OCI-LY1 (cell line): ENCODE measurements around the gene PBX3.

Experiments
- H2AFZ ChIP-seq: fragments of 200-600 bp; sonication (generic), shearing (Covaris generic); 2 replicates; pipeline ENCODE4 v1.6.0; 2014; ENCODE audit warnings: antibody characterized with exemption, mild to moderate bottlenecking, low read length
- H3F3A ChIP-seq: fragments of 200-600 bp; sonication (generic), shearing (Covaris generic); 2 replicates; pipeline ENCODE4 v1.6.0; 2014; ENCODE audit warnings: mild to moderate bottlenecking, antibody characterized with exemption, low read length, moderate library complexity; ENCODE audit not compliant: insufficient read depth
- H3K27ac ChIP-seq: fragments of 200-600 bp; sonication (generic); 2 replicates; pipeline ENCODE4 v1.5.1; 2014; ENCODE audit warnings: low read length, mixed run types, mild to moderate bottlenecking, low read depth; ENCODE audit not compliant: poor library complexity, severe bottlenecking
- H3K27me3 ChIP-seq: fragments of 200-600 bp; sonication (generic); 2 replicates; pipeline ENCODE4 v1.6.0; 2014; ENCODE audit warnings: antibody characterized with exemption, mild to moderate bottlenecking, low read length, moderate library complexity; ENCODE audit not compliant: insufficient read depth
- H3K36me3 ChIP-seq: fragments of 200-600 bp; sonication (generic); 2 replicates; pipeline ENCODE4 v1.6.1; 2014; ENCODE audit warnings: mild to moderate bottlenecking, antibody characterized with exemption, low read length, moderate library complexity, mixed read lengths; ENCODE audit not compliant: insufficient read depth
- H3K4me1 ChIP-seq: fragments of 200-600 bp; sonication (generic); 2 replicates; pipeline ENCODE4 v1.5.1; 2014; ENCODE audit warnings: mild to moderate bottlenecking, low read length, moderate library complexity; ENCODE audit not compliant: insufficient read depth, severe bottlenecking
- H3K4me2 ChIP-seq: fragments of 200-600 bp; sonication (generic), shearing (Covaris generic); 2 replicates; pipeline ENCODE4 v1.6.1; 2014; ENCODE audit warnings: low read length
- H3K4me3 ChIP-seq: fragments of 200-600 bp; sonication (generic); 2 replicates; pipeline ENCODE4 v1.5.1; 2014; ENCODE audit warnings: low read length, low read depth, mild to moderate bottlenecking, mixed read lengths; ENCODE audit not compliant: poor library complexity, severe bottlenecking
- H3K79me2 ChIP-seq: fragments of 200-600 bp; shearing (Covaris generic); 2 replicates; pipeline ENCODE4 v1.6.1; 2016; ENCODE audit warnings: mixed run types, low read length, mixed read lengths; ENCODE audit not compliant: insufficient read depth
- H3K9ac ChIP-seq: fragments of 200-600 bp; sonication (generic), shearing (Covaris generic); 2 replicates; pipeline ENCODE4 v1.6.1; 2014; ENCODE audit warnings: mild to moderate bottlenecking, low read length, mixed read lengths
- H3K9me2 ChIP-seq: fragments of 200-600 bp; sonication (generic), shearing (Covaris generic); 2 replicates; pipeline ENCODE4 v1.6.1; 2014; ENCODE audit warnings: low read depth, mild to moderate bottlenecking, low read length, mixed read lengths
- H3K9me3 ChIP-seq: fragments of 200-600 bp; shearing (Covaris generic); 2 replicates; pipeline ENCODE4 v1.6.1; 2014; ENCODE audit warnings: low read length, mixed read lengths
- H4K20me1 ChIP-seq: fragments of 200-600 bp; sonication (generic), shearing (Covaris generic); 2 replicates; pipeline ENCODE4 v1.6.0; 2016; ENCODE audit warnings: mild to moderate bottlenecking, low read length; ENCODE audit not compliant: insufficient read depth
- EZH2 ChIP-seq: fragments of 200-600 bp; sonication (generic), shearing (Covaris generic); IDR thresholded peaks from 2 replicates; pipeline ENCODE4 v1.8.0; 2017; ENCODE audit warnings: borderline replicate concordance, mixed run types, mild to moderate bottlenecking, antibody characterized with exemption, low read length, moderate library complexity, mixed read lengths
- TF ChIP-seq, protein P1 (sequence below): fragments of 200-600 bp; sonication (generic), shearing (Covaris generic); IDR thresholded peaks from 2 replicates; pipeline ENCODE4 v1.5.1; 2017; ENCODE audit warnings: mild to moderate bottlenecking, antibody characterized with exemption, low read length, moderate library complexity, mixed read lengths

The PBX3 gene

DNA sequence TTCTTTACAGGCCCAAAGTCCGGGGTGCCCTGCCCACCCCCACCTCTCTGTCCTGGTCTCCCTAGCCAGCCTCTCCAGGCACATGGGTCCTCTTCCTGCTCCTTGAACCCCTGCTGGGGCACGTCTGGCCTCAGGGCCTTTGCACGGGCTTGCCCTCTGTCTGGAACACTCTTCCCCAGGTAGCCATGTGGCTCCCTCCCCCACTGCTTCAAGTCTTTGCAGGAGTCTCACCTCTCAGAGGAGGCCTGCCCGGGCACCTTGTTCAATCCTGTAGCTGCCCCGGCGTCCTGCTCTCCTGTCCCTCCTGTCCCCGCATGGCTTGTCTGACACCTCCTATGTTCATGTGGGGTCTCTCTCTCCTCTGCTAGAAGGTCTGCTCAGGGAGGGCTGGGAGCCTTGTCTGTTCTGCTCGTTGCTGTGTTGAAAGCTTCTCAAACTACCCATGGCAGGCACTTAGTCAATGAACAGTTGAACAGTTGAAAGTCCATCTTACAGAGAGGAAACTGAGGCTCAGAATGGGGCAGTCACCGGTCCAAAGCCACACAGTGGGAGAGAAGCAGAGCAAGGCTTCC lies 241.4 kb downstream of the PBX3 start:
- Histone ChIP-seq H3K4me1 (no peaks in the 10 kb centered on the region), H3K79me2 (no peaks in the 10 kb centered on the region), H3K9me3 (no peaks in the 10 kb centered on the region), H3K27me3 (no peaks in the 10 kb centered on the region; the same call in 1 of the 2 replicates), H3K4me3 (no peak overlapping the region), H4K20me1 (no peaks in the 10 kb centered on the region), H3K9ac (no peak overlapping the region), H3K27ac (no peak overlapping the region), H2AFZ (no peak overlapping the region), H3K36me3 (no peaks in the 10 kb centered on the region), H3K9me2 (no peaks in the 10 kb centered on the region), H3F3A (no peaks in the 10 kb centered on the region), H3K4me2 (no peak overlapping the region)
- TF ChIP-seq EZH2 = no peak
- TF ChIP-seq, protein P1, sequence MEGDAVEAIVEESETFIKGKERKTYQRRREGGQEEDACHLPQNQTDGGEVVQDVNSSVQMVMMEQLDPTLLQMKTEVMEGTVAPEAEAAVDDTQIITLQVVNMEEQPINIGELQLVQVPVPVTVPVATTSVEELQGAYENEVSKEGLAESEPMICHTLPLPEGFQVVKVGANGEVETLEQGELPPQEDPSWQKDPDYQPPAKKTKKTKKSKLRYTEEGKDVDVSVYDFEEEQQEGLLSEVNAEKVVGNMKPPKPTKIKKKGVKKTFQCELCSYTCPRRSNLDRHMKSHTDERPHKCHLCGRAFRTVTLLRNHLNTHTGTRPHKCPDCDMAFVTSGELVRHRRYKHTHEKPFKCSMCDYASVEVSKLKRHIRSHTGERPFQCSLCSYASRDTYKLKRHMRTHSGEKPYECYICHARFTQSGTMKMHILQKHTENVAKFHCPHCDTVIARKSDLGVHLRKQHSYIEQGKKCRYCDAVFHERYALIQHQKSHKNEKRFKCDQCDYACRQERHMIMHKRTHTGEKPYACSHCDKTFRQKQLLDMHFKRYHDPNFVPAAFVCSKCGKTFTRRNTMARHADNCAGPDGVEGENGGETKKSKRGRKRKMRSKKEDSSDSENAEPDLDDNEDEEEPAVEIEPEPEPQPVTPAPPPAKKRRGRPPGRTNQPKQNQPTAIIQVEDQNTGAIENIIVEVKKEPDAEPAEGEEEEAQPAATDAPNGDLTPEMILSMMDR = no peak

DNA sequence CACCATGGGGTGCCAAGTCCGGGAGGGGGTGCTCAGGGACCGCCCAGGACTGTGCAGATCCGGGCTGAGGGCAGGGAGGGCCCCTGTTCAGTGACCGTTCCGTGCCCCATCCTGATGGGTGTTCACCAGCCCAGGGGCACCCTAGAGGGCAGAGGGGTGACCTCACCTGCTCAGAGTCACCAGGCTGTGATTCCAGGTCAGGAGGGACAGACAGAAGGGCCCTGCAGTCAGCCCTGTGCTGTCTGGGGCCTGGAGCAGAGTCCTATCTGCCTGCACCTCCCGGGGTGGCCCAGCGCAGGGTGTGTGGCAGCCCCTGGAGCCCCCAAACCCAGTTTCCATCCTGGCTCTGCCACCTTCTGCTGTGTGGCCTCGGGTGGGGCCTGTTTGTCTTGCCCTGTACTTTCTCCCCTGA lies 241.9 kb downstream of the PBX3 start:
- H3K4me2 ChIP-seq = no peak overlapping the region
- no peaks in the 10 kb centered on the region for H3F3A ChIP-seq
- H3K79me2 ChIP-seq = no peaks in the 10 kb centered on the region
- no peaks in the 10 kb centered on the region for H3K9me2 ChIP-seq
- no peaks in the 10 kb centered on the region for H3K36me3 ChIP-seq
- no peak for TF ChIP-seq EZH2
- TF ChIP-seq, protein P1 = no peak
- H4K20me1 ChIP-seq = no peaks in the 10 kb centered on the region
- no peak overlapping the region for H2AFZ ChIP-seq
- no peak overlapping the region for H3K9ac ChIP-seq
- H3K9me3 ChIP-seq = no peaks in the 10 kb centered on the region
- H3K4me1 ChIP-seq = no peaks in the 10 kb centered on the region
- H3K27me3 ChIP-seq = no peaks in the 10 kb centered on the region; the same call in 1 of the 2 replicates
- H3K4me3 ChIP-seq = no peak overlapping the region
- H3K27ac ChIP-seq = no peak overlapping the region

DNA sequence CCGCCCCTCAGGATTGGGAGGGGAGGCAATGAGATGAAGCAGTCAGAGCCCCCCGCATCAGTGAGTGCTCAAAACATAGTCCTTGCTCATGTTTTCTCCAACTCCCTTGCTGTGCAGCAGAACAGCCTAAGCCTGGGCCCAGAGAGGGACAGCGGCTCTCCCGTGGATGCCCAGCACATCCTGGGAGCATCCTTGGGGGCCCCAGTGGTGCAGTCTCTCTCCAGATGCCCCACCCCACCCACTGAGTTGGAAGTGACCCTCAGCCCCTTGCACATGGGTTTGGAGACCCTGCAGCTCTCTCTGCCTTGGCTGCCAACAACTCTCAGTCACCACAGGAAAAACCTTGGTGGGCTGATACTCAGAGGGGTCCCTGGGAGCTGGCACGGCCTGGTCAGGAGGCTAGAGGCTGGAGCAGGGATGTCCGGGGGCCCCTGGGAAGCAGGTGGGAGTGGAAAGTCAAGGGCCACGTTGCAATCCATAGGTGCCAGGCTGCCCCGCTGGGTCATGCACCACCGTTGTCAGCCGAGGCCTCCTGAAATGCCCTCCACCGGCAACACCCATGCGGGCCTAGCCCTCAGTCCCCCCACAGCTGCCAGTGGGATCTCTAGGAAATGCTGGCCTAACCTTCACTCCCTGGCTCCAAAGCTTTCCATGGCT lies 242.5 kb downstream of the PBX3 start:
- no peak overlapping the region for H2AFZ ChIP-seq
- no peaks in the 10 kb centered on the region for H3F3A ChIP-seq
- H3K79me2 ChIP-seq = no peaks in the 10 kb centered on the region
- TF ChIP-seq EZH2 = no peak
- TF ChIP-seq, protein P1 = no peak
- no peak overlapping the region for H3K4me3 ChIP-seq
- H3K27me3 ChIP-seq = no peaks in the 10 kb centered on the region; the same call in 1 of the 2 replicates
- H3K4me2 ChIP-seq = no peak overlapping the region
- H3K36me3 ChIP-seq = no peaks in the 10 kb centered on the region
- no peak overlapping the region for H3K27ac ChIP-seq
- H3K9ac ChIP-seq = no peak overlapping the region
- no peaks in the 10 kb centered on the region for H4K20me1 ChIP-seq
- no peaks in the 10 kb centered on the region for H3K4me1 ChIP-seq
- no peaks in the 10 kb centered on the region for H3K9me3 ChIP-seq
- no peaks in the 10 kb centered on the region for H3K9me2 ChIP-seq
